Fibroblast of lung (primary cell): Measurements from ENCODE around the gene SNRPD3. TPM values are rescaled to one million over a fixed set of nuclear protein-coding genes. Genes with fewer than 3 reads are reported as not detected.

ENCODE experiments used
- DNase-seq, 2 donors: peaks; one replicate each; pipeline versions ENCODE4 v3.0.0 to v3.0.0-alpha.2; 2010; ENCODE audit warnings: low read depth in 2 of 2
- H2AFZ ChIP-seq: 2 replicates; pipeline ENCODE4 v1.5.1; 2012; ENCODE audit warnings: low read length, control low read depth, inconsistent platforms
- H3K27ac ChIP-seq: 2 replicates; pipeline ENCODE4 v1.5.1; 2011; ENCODE audit warnings: low read length, control low read depth; ENCODE audit not compliant: insufficient read depth
- H3K27me3 ChIP-seq: 2 replicates; pipeline ENCODE4 v1.5.1; 2011; ENCODE audit warnings: mild to moderate bottlenecking, low read length; ENCODE audit not compliant: control insufficient read depth, insufficient read depth
- H3K36me3 ChIP-seq: 2 replicates; pipeline ENCODE4 v1.5.1; 2011; ENCODE audit warnings: low read length; ENCODE audit not compliant: control insufficient read depth, insufficient read depth
- H3K4me1 ChIP-seq: 2 replicates; pipeline ENCODE4 v1.5.1; 2011; ENCODE audit warnings: low read length; ENCODE audit not compliant: control insufficient read depth, insufficient read depth; ENCODE audit errors: extremely low read depth
- H3K4me2 ChIP-seq: 2 replicates; pipeline ENCODE4 v1.5.1; 2011; ENCODE audit warnings: low read length, control low read depth; ENCODE audit not compliant: insufficient read depth; ENCODE audit errors: extremely low read depth
- H3K4me3 ChIP-seq, 4 experiments: fragments of 200-600 bp in 1 of 4; sonication (generic) in 1 of 4; replicated peaks in 1 of 4; 2 replicates each; pipeline ENCODE4 v1.5.1; 2011 to 2016; ENCODE audit warnings: low read length in 4 of 4, low read depth in 3 of 4, mild to moderate bottlenecking in 3 of 4, control low read depth in 2 of 4, inconsistent platforms in 1 of 4, mixed read lengths in 1 of 4; ENCODE audit not compliant: insufficient read depth in 1 of 4; ENCODE audit errors: control extremely low read depth in 1 of 4
- H3K79me2 ChIP-seq: 2 replicates; pipeline ENCODE4 v1.5.1; 2012; ENCODE audit warnings: mild to moderate bottlenecking, low read length, inconsistent platforms; ENCODE audit not compliant: control insufficient read depth, insufficient read depth
- H3K9ac ChIP-seq: 2 replicates; pipeline ENCODE4 v1.5.1; 2011; ENCODE audit warnings: mild to moderate bottlenecking, low read length, control low read depth; ENCODE audit not compliant: insufficient read depth
- H3K9me3 ChIP-seq: 2 replicates; pipeline ENCODE4 v1.5.1; 2012; ENCODE audit warnings: low read depth, low read length; ENCODE audit not compliant: control insufficient read depth, insufficient read depth
- H4K20me1 ChIP-seq: 2 replicates; pipeline ENCODE4 v1.5.1; 2011; ENCODE audit warnings: low read length; ENCODE audit not compliant: control insufficient read depth, insufficient read depth; ENCODE audit errors: extremely low read depth
- EZH2 ChIP-seq: IDR thresholded peaks from 2 replicates; pipeline ENCODE4 v1.5.1; 2012; ENCODE audit warnings: low read length, control low read depth, mild to moderate bottlenecking; ENCODE audit errors: missing control alignments
- polyA plus RNA-seq, 2 donors: library from polyadenylated mRNA; depleted of rRNA in 1 of 2; stranded (reverse) in 1 of 2; unstranded in 1 of 2; fragments of >200 nt; gene quantifications; 2 replicates each; pipeline ENCODE4 v1.2.1, GENCODE V29; 2011 to 2012; ENCODE audit warnings: missing spikeins in 1 of 2
- total RNA-seq: library from RNA; depleted of rRNA; stranded (reverse); fragments of >200 nt; gene quantifications from 2 replicates; pipeline ENCODE4 v1.2.1, GENCODE V29; 2014
- TF ChIP-seq, protein P1 (sequence below), 2 donors: IDR thresholded peaks in 1 of 2; conservative IDR thresholded peaks in 1 of 2; 1 replicate in 1 of 2; 2 replicates in 1 of 2; pipeline ENCODE4 v1.5.1; 2011 to 2012; ENCODE audit warnings: low read length in 2 of 2, control low read depth in 1 of 2, inconsistent platforms in 1 of 2, low read depth in 1 of 2, mild to moderate bottlenecking in 1 of 2

Gene SNRPD3
- total and polyA plus RNA-seq, 2 donors (not counting 1 experiment from before 2014, with no cell fraction given), result 114 to 151 TPM

DNA sequence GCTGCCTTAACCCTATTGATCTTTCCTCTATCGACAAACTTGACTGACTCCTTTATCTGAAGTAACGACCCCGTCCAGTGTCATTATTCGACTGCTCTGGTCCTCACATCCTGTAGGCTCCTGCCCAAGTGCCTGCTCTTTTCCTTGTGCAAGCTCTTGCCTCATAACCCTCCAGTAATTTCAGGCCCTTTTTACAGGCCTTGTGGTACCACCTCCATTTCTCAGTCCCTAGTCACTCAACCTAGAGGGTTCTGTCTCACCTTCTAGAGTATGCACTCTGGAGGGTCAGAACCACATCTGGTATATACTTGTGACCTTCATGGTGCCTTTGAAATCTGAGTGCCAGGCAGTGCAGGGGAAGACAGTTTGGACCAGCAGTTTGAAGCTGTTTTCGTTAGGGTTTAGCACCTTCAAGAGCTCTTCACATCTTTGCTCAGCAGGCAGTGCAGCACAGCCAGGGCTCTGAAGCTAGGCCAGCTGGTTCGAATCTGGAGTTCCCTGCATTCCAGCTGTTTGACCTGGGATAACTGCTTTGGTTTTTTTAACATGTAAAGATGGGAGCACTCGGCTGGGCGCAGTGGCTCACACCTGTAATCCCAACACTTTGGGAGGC is 11.2 kb downstream of the SNRPD3 start:
- no peaks in the 10 kb centered on the region for H3K4me1 ChIP-seq
- H3K9me3 ChIP-seq, result no peaks in the 10 kb centered on the region
- no peaks in the 10 kb centered on the region for H4K20me1 ChIP-seq
- H3K4me2 ChIP-seq, result no peak overlapping the region
- H3K27me3 ChIP-seq, result no peaks in the 10 kb centered on the region
- no peak overlapping the region for H3K27ac ChIP-seq
- peaks cover 12% of the 10 kb centered on the region for H3K36me3 ChIP-seq
- TF ChIP-seq, protein P1, sequence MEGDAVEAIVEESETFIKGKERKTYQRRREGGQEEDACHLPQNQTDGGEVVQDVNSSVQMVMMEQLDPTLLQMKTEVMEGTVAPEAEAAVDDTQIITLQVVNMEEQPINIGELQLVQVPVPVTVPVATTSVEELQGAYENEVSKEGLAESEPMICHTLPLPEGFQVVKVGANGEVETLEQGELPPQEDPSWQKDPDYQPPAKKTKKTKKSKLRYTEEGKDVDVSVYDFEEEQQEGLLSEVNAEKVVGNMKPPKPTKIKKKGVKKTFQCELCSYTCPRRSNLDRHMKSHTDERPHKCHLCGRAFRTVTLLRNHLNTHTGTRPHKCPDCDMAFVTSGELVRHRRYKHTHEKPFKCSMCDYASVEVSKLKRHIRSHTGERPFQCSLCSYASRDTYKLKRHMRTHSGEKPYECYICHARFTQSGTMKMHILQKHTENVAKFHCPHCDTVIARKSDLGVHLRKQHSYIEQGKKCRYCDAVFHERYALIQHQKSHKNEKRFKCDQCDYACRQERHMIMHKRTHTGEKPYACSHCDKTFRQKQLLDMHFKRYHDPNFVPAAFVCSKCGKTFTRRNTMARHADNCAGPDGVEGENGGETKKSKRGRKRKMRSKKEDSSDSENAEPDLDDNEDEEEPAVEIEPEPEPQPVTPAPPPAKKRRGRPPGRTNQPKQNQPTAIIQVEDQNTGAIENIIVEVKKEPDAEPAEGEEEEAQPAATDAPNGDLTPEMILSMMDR (conservative IDR thresholded peaks at IDR 0.05 in 1 of 2, IDR thresholded peaks at IDR 0.05 in 1 of 2; ENCODE audit: low read depth in 1 of 2, low read length in 2 of 2), result no peak
- TF ChIP-seq EZH2, result no peak
- DNase-seq, result no peak
- no peak overlapping the region for H3K4me3 ChIP-seq
- H3K9ac ChIP-seq, result no peak overlapping the region
- H2AFZ ChIP-seq, result no peak overlapping the region
- H3K79me2 ChIP-seq, result peaks cover 49% of the 10 kb centered on the region

GRCh38 chr22:24567668-24568067 is 11.9 kb downstream of the SNRPD3 start:
- H3K79me2 ChIP-seq, result peaks cover 46% of the 10 kb centered on the region
- no peaks in the 10 kb centered on the region for H3K27me3 ChIP-seq
- DNase-seq, result no peak
- H3K4me3 ChIP-seq, result no peak overlapping the region
- no peak overlapping the region for H3K27ac ChIP-seq
- H4K20me1 ChIP-seq, result no peaks in the 10 kb centered on the region
- H3K9me3 ChIP-seq, result no peaks in the 10 kb centered on the region
- no peak overlapping the region for H3K4me2 ChIP-seq
- peaks cover 12% of the 10 kb centered on the region for H3K36me3 ChIP-seq
- no peaks in the 10 kb centered on the region for H3K4me1 ChIP-seq
- no peak overlapping the region for H3K9ac ChIP-seq
- TF ChIP-seq, protein P1 (conservative IDR thresholded peaks at IDR 0.05 in 1 of 2, IDR thresholded peaks at IDR 0.05 in 1 of 2; ENCODE audit: low read depth in 1 of 2, low read length in 2 of 2), result no peak
- TF ChIP-seq EZH2, result no peak
- H2AFZ ChIP-seq, result no peak overlapping the region

GRCh38 chr22:24571266-24571665 is 15.5 kb downstream of the SNRPD3 start:
- Histone ChIP-seq H3K4me2 (no peak overlapping the region), H4K20me1 (no peaks in the 10 kb centered on the region), H3K27ac (no peak overlapping the region), H3K79me2 (peaks cover 14% of the 10 kb centered on the region), H2AFZ (no peak overlapping the region), H3K4me1 (no peaks in the 10 kb centered on the region), H3K36me3 (peaks cover 16% of the 10 kb centered on the region), H3K9me3 (no peaks in the 10 kb centered on the region), H3K9ac (no peak overlapping the region), H3K4me3 (no peak overlapping the region), H3K27me3 (no peaks in the 10 kb centered on the region)
- TF ChIP-seq, protein P1 (conservative IDR thresholded peaks at IDR 0.05 in 1 of 2, IDR thresholded peaks at IDR 0.05 in 1 of 2; ENCODE audit: low read depth in 1 of 2, low read length in 2 of 2), result no peak
- no peak for TF ChIP-seq EZH2
- DNase-seq, result no peak
